Lung microvascular endothelial cell (primary cell): Measurements from ENCODE around the gene BTG3. TPM values are rescaled to one million over a fixed set of nuclear protein-coding genes. Genes with fewer than 3 reads are reported as not detected.

Experiments used
- DNase-seq, 2 donors: peaks; one replicate each; pipeline versions ENCODE4 v3.0.0 to v3.0.0-alpha.2; 2010; ENCODE audit warnings: low read depth in 2 of 2
- total RNA-seq: library from RNA; depleted of rRNA; stranded (reverse); fragments of >200 nt; gene quantifications from 2 replicates; pipeline ENCODE4 v1.2.1, GENCODE V29; 2014

Gene BTG3
- total RNA-seq, result 8.3 and 10.9 TPM in 2 replicates

DNA sequence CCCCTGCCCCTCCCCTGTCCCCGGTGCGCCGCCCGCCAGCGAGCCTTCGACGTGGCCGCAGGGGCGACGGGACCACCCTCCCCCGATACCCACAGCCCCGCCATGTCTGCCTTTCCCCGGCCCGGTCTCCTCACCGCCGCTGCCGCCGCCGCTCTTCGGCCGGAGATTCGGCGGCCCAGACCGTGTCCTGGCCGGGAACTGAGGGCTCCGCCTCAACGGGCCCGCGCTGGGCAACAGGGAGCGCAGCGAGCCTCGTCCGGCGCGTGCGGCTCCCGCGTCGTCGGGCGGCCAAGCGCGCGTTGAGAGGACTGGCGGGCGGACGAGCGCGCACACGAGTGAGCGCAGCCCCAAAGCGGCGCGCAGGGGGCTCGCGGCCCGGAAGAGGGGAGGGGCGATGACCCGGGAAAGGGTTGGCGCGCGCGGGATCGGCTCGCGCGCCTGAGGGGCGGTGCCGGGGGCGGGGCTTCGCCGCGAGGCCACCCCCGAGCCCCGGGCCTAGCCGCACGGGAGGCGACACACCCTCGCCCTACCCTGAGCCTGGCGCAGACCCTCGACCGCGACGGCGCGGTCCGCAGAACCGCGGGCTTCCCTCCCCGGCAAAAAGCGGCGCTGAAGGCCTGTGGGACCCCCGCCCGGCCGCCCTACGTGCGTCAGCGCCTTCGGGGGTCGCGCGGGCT is at the start of gene BTG3:
TSS of gene BTG3 (minus strand) at position 337 of the 677 bp plus-strand sequence. CDS start 3,757 bp downstream, outside the sequence.
- DNase-seq, result peak; percentile 78 to 84

GRCh38 chr21:17660862-17661261 is 48.2 kb upstream of the BTG3 start:
- no peak for DNase-seq

- no peak for DNase-seq
Observed at GRCh38 chr21:17660452-17660851, 47.8 kb upstream of the BTG3 start.

GRCh38 chr21:17658931-17659330 is 46.2 kb upstream of the BTG3 start:
- DNase-seq, result no peak

- no peak for DNase-seq
Observed at GRCh38 chr21:17651526-17651925, 38.8 kb upstream of the BTG3 start.

DNA sequence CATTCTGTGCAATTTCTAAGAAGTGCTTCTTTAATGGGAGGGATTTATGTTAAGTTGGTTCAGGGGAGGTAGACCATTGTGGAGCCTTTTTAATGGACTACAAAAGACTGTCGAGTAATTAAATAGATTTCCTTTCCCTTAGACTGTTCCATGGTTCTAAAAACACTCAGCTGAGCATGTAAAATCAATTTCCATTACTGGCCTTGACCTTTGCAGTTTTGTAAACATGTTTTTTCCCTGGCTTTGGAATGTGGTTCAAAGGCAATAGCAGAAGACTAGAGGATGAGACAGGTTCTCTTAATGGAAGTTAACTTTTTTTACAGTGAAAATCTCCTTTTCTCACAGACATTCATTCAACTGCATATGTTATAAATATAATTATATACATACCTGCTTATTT is 37.6 kb upstream of the BTG3 start:
- no peak for DNase-seq

- DNase-seq, result no peak
Observed at GRCh38 chr21:17646790-17647189, 34.1 kb upstream of the BTG3 start.

GRCh38 chr21:17644186-17644585 is 31.5 kb upstream of the BTG3 start:
- DNase-seq, result no peak

DNA sequence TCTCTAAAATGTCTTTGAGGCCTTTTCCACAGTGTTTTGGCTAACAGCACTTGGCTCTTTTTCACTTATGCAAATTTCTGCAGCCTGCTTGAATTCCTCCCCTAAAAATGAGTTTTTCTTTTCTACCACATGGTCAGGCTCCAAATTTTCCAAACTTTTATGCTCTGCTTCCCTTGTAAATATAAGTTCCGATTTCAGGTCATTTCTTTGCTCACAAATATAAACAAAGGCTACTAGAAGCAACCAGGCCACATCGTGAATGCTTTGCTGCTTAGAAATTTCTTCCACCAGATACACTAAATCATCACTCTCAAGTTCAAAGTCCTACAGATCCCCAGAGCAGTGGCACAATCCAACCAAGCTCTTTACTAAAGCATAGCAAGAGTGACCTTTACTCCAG is 28.1 kb upstream of the BTG3 start:
- DNase-seq, result no peak

- no peak for DNase-seq
Observed at GRCh38 chr21:17636711-17637110, 24.0 kb upstream of the BTG3 start.

- DNase-seq, result no peak
Observed at GRCh38 chr21:17631195-17631594, 18.5 kb upstream of the BTG3 start.

DNA sequence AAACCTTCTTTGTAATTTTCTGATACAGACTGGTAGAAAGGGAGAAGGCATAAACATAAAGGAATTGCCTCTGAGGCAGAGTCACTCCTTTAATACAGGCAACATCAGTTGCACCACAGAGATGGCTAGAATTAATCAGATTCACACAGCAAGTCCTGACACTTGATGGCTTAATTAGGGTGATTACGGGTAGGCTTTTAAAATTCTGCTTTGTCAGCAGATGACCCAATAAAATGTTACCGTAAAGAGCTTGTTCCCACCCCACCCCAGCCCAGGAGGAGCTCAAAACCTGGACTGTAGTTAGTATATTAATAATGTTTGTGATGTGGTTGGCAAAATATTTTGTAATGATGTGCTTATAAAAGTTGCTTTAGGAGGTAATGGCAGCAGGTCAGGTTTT is 9.3 kb upstream of the BTG3 start:
- no peak for DNase-seq

DNA sequence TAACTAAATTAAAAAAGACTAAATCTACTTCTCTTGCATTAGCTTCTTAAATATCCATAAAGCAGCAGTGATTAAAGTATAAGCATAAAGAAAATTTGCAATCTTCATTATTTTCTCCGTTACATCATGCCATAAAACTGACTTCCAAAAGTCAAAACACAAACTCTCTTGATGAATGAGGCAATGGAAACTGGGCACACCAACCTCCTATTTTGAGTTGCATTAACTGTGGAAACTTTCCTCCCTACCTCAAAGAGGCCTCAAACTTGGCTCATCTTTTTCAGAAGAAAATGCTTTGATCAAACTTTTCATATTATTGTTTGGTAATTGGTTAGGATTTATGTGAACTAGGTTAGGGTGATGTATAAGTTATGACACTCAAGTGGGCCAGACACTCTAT is 4.1 kb upstream of the BTG3 start:
- DNase-seq, result peak in 1 of 2 donors; percentile 14

- DNase-seq, result peak; percentile 6 to 22
Observed at GRCh38 chr21:17613242-17613676, 558 bp upstream of the BTG3 start.

GRCh38 chr21:17612023-17612564 is 607 bp downstream of the BTG3 start:
- peak; percentile 21 to 49 for DNase-seq

GRCh38 chr21:17611414-17612022 is 1.2 kb downstream of the BTG3 start:
- peak; percentile 69 to 93 for DNase-seq

DNA sequence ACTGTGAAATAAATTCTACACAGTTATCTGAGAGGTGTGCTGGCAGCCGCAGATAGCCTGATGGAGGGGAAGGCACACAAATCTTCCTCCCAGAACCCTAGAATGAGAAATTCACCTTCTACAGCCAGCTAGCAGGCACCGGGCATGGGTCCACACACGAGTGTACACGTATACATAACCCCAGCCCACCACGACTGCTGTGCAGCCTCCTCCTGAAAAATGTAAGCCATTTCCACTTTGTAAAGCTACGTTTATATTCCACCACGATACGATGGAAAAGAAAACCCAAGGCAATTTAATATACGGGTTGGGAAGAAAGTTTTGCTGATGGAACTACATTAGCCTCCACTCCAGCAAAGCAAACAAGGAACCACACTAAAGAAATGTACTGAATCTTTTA is 1.8 kb downstream of the BTG3 start:
- DNase-seq, result peak; percentile 12 to 47

DNA sequence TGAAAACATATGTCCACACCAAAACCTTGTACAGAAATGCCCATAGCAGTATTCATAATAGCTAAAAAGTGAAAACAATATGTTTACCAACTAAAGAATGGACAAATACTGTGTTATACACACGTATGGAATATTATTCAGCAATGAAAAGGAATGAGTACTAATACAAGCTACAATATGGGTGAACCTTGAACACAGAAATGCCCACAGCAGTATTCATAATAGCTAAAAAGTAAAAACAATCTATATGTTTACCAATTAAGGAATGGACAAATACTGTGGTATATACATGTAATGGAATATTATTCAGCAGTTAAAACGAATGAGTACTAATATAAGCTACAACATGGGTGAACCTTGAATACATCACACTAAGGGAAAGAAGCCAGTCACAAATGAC is 3.0 kb downstream of the BTG3 start:
- no peak for DNase-seq

- DNase-seq, result no peak
Observed at GRCh38 chr21:17607684-17608083, 5.0 kb downstream of the BTG3 start.

- DNase-seq, result no peak
Observed at GRCh38 chr21:17602874-17603273, 9.8 kb downstream of the BTG3 start.

GRCh38 chr21:17598437-17598836 is 14.3 kb downstream of the BTG3 start:
- DNase-seq, result no peak

GRCh38 chr21:17597680-17598079 is 15.0 kb downstream of the BTG3 start:
- no peak for DNase-seq

DNA sequence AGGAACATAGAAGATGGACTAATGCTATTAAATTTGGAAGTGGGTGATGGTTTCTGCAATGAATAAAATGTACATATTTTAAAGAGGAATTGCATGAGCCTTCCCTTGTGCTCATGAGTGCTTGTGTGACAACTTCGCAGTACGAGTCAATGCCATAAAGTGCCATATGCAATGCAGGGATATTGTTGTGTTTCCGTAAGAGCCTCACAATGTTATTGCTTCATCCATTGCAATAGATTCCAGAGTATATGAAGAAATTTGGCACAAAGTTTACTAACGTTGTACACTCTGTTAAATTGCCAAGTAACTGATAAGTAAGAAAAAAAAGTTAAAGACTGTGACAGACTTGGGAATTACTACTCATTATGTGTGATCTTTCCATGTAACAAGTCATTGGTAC is 22.3 kb downstream of the BTG3 start:
- no peak for DNase-seq
